ENCODE measurements around the gene PCNT.

GRCh38 chr21:46393941-46394594 is 70.1 kb downstream of the PCNT start:
- no peak for TF ChIP-seq EZH2 (IDR thresholded peaks at IDR 0.05; ENCODE audit: insufficient read depth, poor library complexity, severe bottlenecking)
- TF ChIP-seq EZH2phosphoT487 (IDR thresholded peaks at IDR 0.05; ENCODE audit: insufficient read depth, low read depth): no peak

Measured in GM23248 (cell line).